ENCODE measurements around the gene RPS6KB2.
"Not testable (repeated sequence)": the region's sequence is repeated elsewhere in the genome, so short reads cannot be mapped to it uniquely, and the experiment has no call there.

Gene RPS6KB2

GRCh38 chr11:67464411-67465188, 36.3 kb downstream of the RPS6KB2 start:
- H3K9me3 ChIP-seq (ENCODE audit: control insufficient read depth, low read length), result no peaks in the 10 kb centered on the region
- H3K4me1 ChIP-seq (ENCODE audit: control insufficient read depth, insufficient read depth, low read length, poor library complexity, severe bottlenecking), result peaks cover 13% of the 10 kb centered on the region
- 24 to 27% methylated on average over 35 to 38 of the region's 56 CpGs for WGBS, 2 experiments (ENCODE audit: insufficient coverage in 2 of 2)
- peak overlapping the region; percentile 39 for H3K27ac ChIP-seq (ENCODE audit: low read depth, low read length, severe bottlenecking)
- H3K4me3 ChIP-seq (ENCODE audit: extremely low read depth, insufficient read depth, low read length, poor library complexity, severe bottlenecking), result peak overlapping the region; percentile 52
- H3K36me3 ChIP-seq (ENCODE audit: control insufficient read depth, insufficient read depth, low read length), result no peaks in the 10 kb centered on the region

GRCh38 chr11:67465189-67465510, 36.9 kb downstream of the RPS6KB2 start:
- Histone ChIP-seq H3K27ac (ENCODE audit: low read depth, low read length, severe bottlenecking) (peak overlapping the region; percentile 39), H3K36me3 (ENCODE audit: control insufficient read depth, insufficient read depth, low read length) (no peaks in the 10 kb centered on the region), H3K4me1 (ENCODE audit: control insufficient read depth, insufficient read depth, low read length, poor library complexity, severe bottlenecking) (peaks cover 13% of the 10 kb centered on the region), H3K4me3 (ENCODE audit: extremely low read depth, insufficient read depth, low read length, poor library complexity, severe bottlenecking) (peak overlapping the region; percentile 52), H3K9me3 (ENCODE audit: control insufficient read depth, low read length) (no peaks in the 10 kb centered on the region)
- 73 to 89% methylated on average over 3 of the region's 3 CpGs for WGBS, 2 experiments (ENCODE audit: insufficient coverage in 2 of 2)

- H3K36me3 ChIP-seq (ENCODE audit: control insufficient read depth, insufficient read depth, low read length); H3K27ac ChIP-seq (ENCODE audit: low read depth, low read length, severe bottlenecking); H3K4me3 ChIP-seq (ENCODE audit: extremely low read depth, insufficient read depth, low read length, poor library complexity, severe bottlenecking); H3K9me3 ChIP-seq (ENCODE audit: control insufficient read depth, low read length): not testable (repeated sequence)
- peaks cover 13% of the 10 kb centered on the region for H3K4me1 ChIP-seq (ENCODE audit: control insufficient read depth, insufficient read depth, low read length, poor library complexity, severe bottlenecking)
- WGBS, 2 experiments (ENCODE audit: insufficient coverage in 2 of 2), result 93% methylated on average over 2 of the region's 2 CpGs; no CpG with 5 or more reads in 1 of the 2 experiments
These were observed 37.2 kb downstream of the RPS6KB2 start for GRCh38 chr11:67465530-67465929.

- no peak overlapping the region for H3K4me3 ChIP-seq (ENCODE audit: extremely low read depth, insufficient read depth, low read length, poor library complexity, severe bottlenecking)
- no peak overlapping the region for H3K27ac ChIP-seq (ENCODE audit: low read depth, low read length, severe bottlenecking)
- no peaks in the 10 kb centered on the region for H3K36me3 ChIP-seq (ENCODE audit: control insufficient read depth, insufficient read depth, low read length)
- H3K9me3 ChIP-seq (ENCODE audit: control insufficient read depth, low read length), result no peaks in the 10 kb centered on the region
- 80 to 92% methylated on average over 1 to 2 of the region's 5 CpGs for WGBS, 2 experiments (ENCODE audit: insufficient coverage in 2 of 2)
- H3K4me1 ChIP-seq (ENCODE audit: control insufficient read depth, insufficient read depth, low read length, poor library complexity, severe bottlenecking), result peaks cover 13% of the 10 kb centered on the region
These were observed 38.1 kb downstream of the RPS6KB2 start for GRCh38 chr11:67466367-67466766.

GRCh38 chr11:67466962-67467771, 38.9 kb downstream of the RPS6KB2 start:
- 88 to 91% methylated on average over 6 to 10 of the region's 11 CpGs for WGBS, 2 experiments (ENCODE audit: insufficient coverage in 2 of 2)
- H3K9me3 ChIP-seq (ENCODE audit: control insufficient read depth, low read length), result no peaks in the 10 kb centered on the region
- no peak overlapping the region for H3K4me3 ChIP-seq (ENCODE audit: extremely low read depth, insufficient read depth, low read length, poor library complexity, severe bottlenecking)
- no peaks in the 10 kb centered on the region for H3K36me3 ChIP-seq (ENCODE audit: control insufficient read depth, insufficient read depth, low read length)
- H3K27ac ChIP-seq (ENCODE audit: low read depth, low read length, severe bottlenecking), result no peak overlapping the region
- H3K4me1 ChIP-seq (ENCODE audit: control insufficient read depth, insufficient read depth, low read length, poor library complexity, severe bottlenecking), result peaks cover 13% of the 10 kb centered on the region

- Histone ChIP-seq H3K9me3 (ENCODE audit: control insufficient read depth, low read length) (no peaks in the 10 kb centered on the region), H3K27ac (ENCODE audit: low read depth, low read length, severe bottlenecking) (no peak overlapping the region), H3K4me3 (ENCODE audit: extremely low read depth, insufficient read depth, low read length, poor library complexity, severe bottlenecking) (peak overlapping the region; percentile 85), H3K4me1 (ENCODE audit: control insufficient read depth, insufficient read depth, low read length, poor library complexity, severe bottlenecking) (peaks cover 13% of the 10 kb centered on the region), H3K36me3 (ENCODE audit: control insufficient read depth, insufficient read depth, low read length) (no peaks in the 10 kb centered on the region)
- WGBS, 2 experiments (ENCODE audit: insufficient coverage in 2 of 2), result 79 to 81% methylated on average over 5 of the region's 5 CpGs
These were observed 39.8 kb downstream of the RPS6KB2 start for GRCh38 chr11:67468056-67468455.

- peaks cover 13% of the 10 kb centered on the region for H3K4me1 ChIP-seq (ENCODE audit: control insufficient read depth, insufficient read depth, low read length, poor library complexity, severe bottlenecking)
- no peak overlapping the region for H3K27ac ChIP-seq (ENCODE audit: low read depth, low read length, severe bottlenecking)
- H3K36me3 ChIP-seq (ENCODE audit: control insufficient read depth, insufficient read depth, low read length), result no peaks in the 10 kb centered on the region
- peak overlapping the region; percentile 85 for H3K4me3 ChIP-seq (ENCODE audit: extremely low read depth, insufficient read depth, low read length, poor library complexity, severe bottlenecking)
- no peaks in the 10 kb centered on the region for H3K9me3 ChIP-seq (ENCODE audit: control insufficient read depth, low read length)
- WGBS, 2 experiments (ENCODE audit: insufficient coverage in 2 of 2), result 10 to 28% methylated on average over 4 to 6 of the region's 6 CpGs
These were observed 40.1 kb downstream of the RPS6KB2 start for GRCh38 chr11:67468456-67468758.

- 0 to 1% methylated on average over 45 to 56 of the region's 76 CpGs for WGBS, 2 experiments (ENCODE audit: insufficient coverage in 2 of 2)
These were observed 40.6 kb downstream of the RPS6KB2 start, which contains the start of gene TMEM134 for GRCh38 chr11:67468759-67469507. TMEM134 (minus strand) TSS chr11:67469251; CDS start chr11:67469192, 59 bp downstream.

GRCh38 chr11:67469508-67469811, 41.2 kb downstream of the RPS6KB2 start:
- Histone ChIP-seq H3K36me3 (ENCODE audit: control insufficient read depth, insufficient read depth, low read length) (no peaks in the 10 kb centered on the region), H3K4me3 (ENCODE audit: extremely low read depth, insufficient read depth, low read length, poor library complexity, severe bottlenecking) (peak overlapping the region; percentile 85), H3K27ac (ENCODE audit: low read depth, low read length, severe bottlenecking) (peak overlapping the region; percentile 45), H3K4me1 (ENCODE audit: control insufficient read depth, insufficient read depth, low read length, poor library complexity, severe bottlenecking) (peaks cover 9% of the 10 kb centered on the region), H3K9me3 (ENCODE audit: control insufficient read depth, low read length) (no peaks in the 10 kb centered on the region)
- 46 to 52% methylated on average over 9 of the region's 9 CpGs for WGBS, 2 experiments (ENCODE audit: insufficient coverage in 2 of 2)

More at GRCh38 chr11:67468759-67469507, 40.6 kb downstream of the RPS6KB2 start, which contains the start of gene TMEM134:
- Histone ChIP-seq H3K36me3 (ENCODE audit: control insufficient read depth, insufficient read depth, low read length) (no peaks in the 10 kb centered on the region), H3K9me3 (ENCODE audit: control insufficient read depth, low read length) (no peaks in the 10 kb centered on the region), H3K27ac (ENCODE audit: low read depth, low read length, severe bottlenecking) (peak within 1 kb of the TSS; percentile 45), H3K4me1 (ENCODE audit: control insufficient read depth, insufficient read depth, low read length, poor library complexity, severe bottlenecking) (peaks cover 10% of the 10 kb centered on the region), H3K4me3 (ENCODE audit: extremely low read depth, insufficient read depth, low read length, poor library complexity, severe bottlenecking) (peak within 1 kb of the TSS; percentile 85)

- no peaks in the 10 kb centered on the region for H3K36me3 ChIP-seq (ENCODE audit: control insufficient read depth, insufficient read depth, low read length)
- H3K27ac ChIP-seq (ENCODE audit: low read depth, low read length, severe bottlenecking), result no peak overlapping the region
- H3K4me1 ChIP-seq (ENCODE audit: control insufficient read depth, insufficient read depth, low read length, poor library complexity, severe bottlenecking), result peaks cover 6% of the 10 kb centered on the region
- 80 to 90% methylated on average over 5 to 8 of the region's 8 CpGs for WGBS, 2 experiments (ENCODE audit: insufficient coverage in 2 of 2)
- no peaks in the 10 kb centered on the region for H3K9me3 ChIP-seq (ENCODE audit: control insufficient read depth, low read length)
- no peak overlapping the region for H3K4me3 ChIP-seq (ENCODE audit: extremely low read depth, insufficient read depth, low read length, poor library complexity, severe bottlenecking)
These were observed 42.2 kb downstream of the RPS6KB2 start for GRCh38 chr11:67470337-67471002.
